ENCODE data around the gene SH3RF1. TPM values are rescaled to one million over a fixed set of nuclear protein-coding genes. Genes with fewer than 3 reads are reported as not detected.
A peak's percentile ranks its signal among the peaks of the same experiment; 100 is the strongest.

SH3RF1 gene
- total and polyA plus RNA-seq, 4 donors = 5.3 to 33.1 (median 16.3) TPM

GRCh38 chr4:169098969-169099690 is 171.6 kb downstream of the SH3RF1 start:
- WGBS, 2 donors = 51 to 75% methylated on average over 4 of the region's 4 CpGs
- H3K4me3 ChIP-seq = no peak overlapping the region
- H3K27me3 ChIP-seq (ENCODE audit: control insufficient read depth in 3 of 3, insufficient read depth in 3 of 3, low read length in 2 of 3) = no peaks in the 10 kb centered on the region
- peaks cover 4 to 13% (median 7%) of the 10 kb centered on the region in 5 donors for H3K4me1 ChIP-seq (ENCODE audit: control insufficient read depth in 5 of 5, insufficient read depth in 5 of 5, low read length in 5 of 5)
- ATAC-seq (ENCODE audit: insufficient read depth, low FRiP score) = no peak
- H3K9me3 ChIP-seq (ENCODE audit: control insufficient read depth in 4 of 4, insufficient read depth in 3 of 4, low read length in 3 of 4) = peaks cover 0 to 3% (median 0%) of the 10 kb centered on the region in 4 donors
- peak overlapping the region in 1 of 2 donors; percentile 56 for H3K27ac ChIP-seq (ENCODE audit: low read depth in 1 of 2, low read length in 1 of 2)
- DNase-seq = no peak
- H3K9ac ChIP-seq (ENCODE audit: insufficient read depth in 1 of 2, low read length in 2 of 2) = no peak overlapping the region
- TF ChIP-seq, protein P1, sequence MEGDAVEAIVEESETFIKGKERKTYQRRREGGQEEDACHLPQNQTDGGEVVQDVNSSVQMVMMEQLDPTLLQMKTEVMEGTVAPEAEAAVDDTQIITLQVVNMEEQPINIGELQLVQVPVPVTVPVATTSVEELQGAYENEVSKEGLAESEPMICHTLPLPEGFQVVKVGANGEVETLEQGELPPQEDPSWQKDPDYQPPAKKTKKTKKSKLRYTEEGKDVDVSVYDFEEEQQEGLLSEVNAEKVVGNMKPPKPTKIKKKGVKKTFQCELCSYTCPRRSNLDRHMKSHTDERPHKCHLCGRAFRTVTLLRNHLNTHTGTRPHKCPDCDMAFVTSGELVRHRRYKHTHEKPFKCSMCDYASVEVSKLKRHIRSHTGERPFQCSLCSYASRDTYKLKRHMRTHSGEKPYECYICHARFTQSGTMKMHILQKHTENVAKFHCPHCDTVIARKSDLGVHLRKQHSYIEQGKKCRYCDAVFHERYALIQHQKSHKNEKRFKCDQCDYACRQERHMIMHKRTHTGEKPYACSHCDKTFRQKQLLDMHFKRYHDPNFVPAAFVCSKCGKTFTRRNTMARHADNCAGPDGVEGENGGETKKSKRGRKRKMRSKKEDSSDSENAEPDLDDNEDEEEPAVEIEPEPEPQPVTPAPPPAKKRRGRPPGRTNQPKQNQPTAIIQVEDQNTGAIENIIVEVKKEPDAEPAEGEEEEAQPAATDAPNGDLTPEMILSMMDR (IDR thresholded peaks at IDR 0.05; ENCODE audit: control extremely low read depth, extremely low read depth) = no peak
- peaks cover 12 to 39% (median 28%) of the 10 kb centered on the region in 4 donors for H3K36me3 ChIP-seq (ENCODE audit: control insufficient read depth in 4 of 4, insufficient read depth in 4 of 4, low read length in 4 of 4)

- DNase-seq = no peak
- TF ChIP-seq, protein P1 (IDR thresholded peaks at IDR 0.05; ENCODE audit: control extremely low read depth, extremely low read depth) = no peak
- ATAC-seq (ENCODE audit: insufficient read depth, low FRiP score) = no peak
- peaks cover 0 to 3% (median 0%) of the 10 kb centered on the region in 4 donors for H3K9me3 ChIP-seq (ENCODE audit: control insufficient read depth in 4 of 4, insufficient read depth in 3 of 4, low read length in 3 of 4)
- peaks cover 9 to 43% (median 26%) of the 10 kb centered on the region in 4 donors for H3K36me3 ChIP-seq (ENCODE audit: control insufficient read depth in 4 of 4, insufficient read depth in 4 of 4, low read length in 4 of 4)
- H3K4me3 ChIP-seq = no peak overlapping the region
- H3K9ac ChIP-seq (ENCODE audit: insufficient read depth in 1 of 2, low read length in 2 of 2) = no peak overlapping the region
- H3K27ac ChIP-seq (ENCODE audit: low read depth in 1 of 2, low read length in 1 of 2) = no peak overlapping the region
- H3K4me1 ChIP-seq (ENCODE audit: control insufficient read depth in 5 of 5, insufficient read depth in 5 of 5, low read length in 5 of 5) = peaks cover 4 to 13% (median 4%) of the 10 kb centered on the region in 5 donors
- WGBS, 2 donors = 42 to 59% methylated on average over 2 of the region's 2 CpGs
- H3K27me3 ChIP-seq (ENCODE audit: control insufficient read depth in 3 of 3, insufficient read depth in 3 of 3, low read length in 2 of 3) = no peaks in the 10 kb centered on the region
Observed at GRCh38 chr4:169098532-169098931, 172.2 kb downstream of the SH3RF1 start.

GRCh38 chr4:169098054-169098497 is 172.7 kb downstream of the SH3RF1 start:
- TF ChIP-seq, protein P1 (IDR thresholded peaks at IDR 0.05; ENCODE audit: control extremely low read depth, extremely low read depth) = no peak
- Histone ChIP-seq H3K4me3 (no peak overlapping the region), H3K27me3 (ENCODE audit: control insufficient read depth in 3 of 3, insufficient read depth in 3 of 3, low read length in 2 of 3) (no peaks in the 10 kb centered on the region), H3K9me3 (ENCODE audit: control insufficient read depth in 4 of 4, insufficient read depth in 3 of 4, low read length in 3 of 4) (peaks cover 0 to 3% (median 0%) of the 10 kb centered on the region in 4 donors), H3K9ac (ENCODE audit: insufficient read depth in 1 of 2, low read length in 2 of 2) (no peak overlapping the region), H3K36me3 (ENCODE audit: control insufficient read depth in 4 of 4, insufficient read depth in 4 of 4, low read length in 4 of 4) (peaks cover 9 to 41% (median 26%) of the 10 kb centered on the region in 4 donors), H3K27ac (ENCODE audit: low read depth in 1 of 2, low read length in 1 of 2) (no peak overlapping the region), H3K4me1 (ENCODE audit: control insufficient read depth in 5 of 5, insufficient read depth in 5 of 5, low read length in 5 of 5) (peaks cover 4 to 13% (median 4%) of the 10 kb centered on the region in 5 donors)
- WGBS, 2 donors = 90 to 96% methylated on average over 2 of the region's 2 CpGs
- DNase-seq (no peak), ATAC-seq (ENCODE audit: insufficient read depth, low FRiP score) (no peak)

Data from lung (tissue), 12 donors.